GM18505 (cell line): ENCODE data around the gene SDK1.

Experiments used
- ATAC-seq: cut with Tn5 transposase; IDR thresholded peaks from one replicate; pipeline ENCODE4 v1.9.1; 2021; ENCODE audit not compliant: unreplicated experiment
- POLR2A ChIP-seq: IDR thresholded peaks from 4 replicates; pipeline ENCODE4 v1.6.1; 2011; ENCODE audit warnings: borderline replicate concordance; ENCODE audit not compliant: insufficient read depth, insufficient read length; ENCODE audit errors: extremely low read depth

SDK1 gene

GRCh38 chr7:4201566-4201965 lies 900.5 kb downstream of the SDK1 start:
- TF ChIP-seq POLR2A = no peak
- no peak for ATAC-seq

- no peak for TF ChIP-seq POLR2A
- ATAC-seq = no peak
Measured at GRCh38 chr7:4202154-4202736, 901.2 kb downstream of the SDK1 start.

DNA sequence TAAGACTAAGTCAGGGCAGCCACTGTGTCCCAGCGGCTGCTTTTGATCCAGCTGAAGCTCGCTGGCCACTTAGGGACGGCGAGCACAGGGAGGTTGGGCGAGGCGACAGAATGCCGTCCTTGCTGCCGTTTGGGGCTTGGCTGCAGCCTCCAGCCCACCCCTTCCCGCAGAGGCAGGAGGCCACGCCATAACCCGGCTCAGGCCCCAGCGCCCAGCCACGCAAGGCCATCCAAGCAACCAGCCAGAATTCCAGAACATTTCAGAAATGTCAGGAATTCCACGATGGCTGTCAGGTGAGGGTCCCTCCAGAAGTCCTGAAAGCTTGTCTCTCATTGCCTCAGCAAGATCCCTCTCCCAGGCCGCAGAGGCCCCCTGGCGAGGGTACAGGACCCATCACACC lies 901.9 kb downstream of the SDK1 start:
- ATAC-seq = no peak
- no peak for TF ChIP-seq POLR2A

- ATAC-seq = no peak
Measured at GRCh38 chr7:4203626-4204512, 902.8 kb downstream of the SDK1 start.

GRCh38 chr7:4204513-4205165 lies 903.6 kb downstream of the SDK1 start:
- ATAC-seq = no peak
- TF ChIP-seq POLR2A = no peak

More at GRCh38 chr7:4203626-4204512, 902.8 kb downstream of the SDK1 start:
- no peak for TF ChIP-seq POLR2A

DNA sequence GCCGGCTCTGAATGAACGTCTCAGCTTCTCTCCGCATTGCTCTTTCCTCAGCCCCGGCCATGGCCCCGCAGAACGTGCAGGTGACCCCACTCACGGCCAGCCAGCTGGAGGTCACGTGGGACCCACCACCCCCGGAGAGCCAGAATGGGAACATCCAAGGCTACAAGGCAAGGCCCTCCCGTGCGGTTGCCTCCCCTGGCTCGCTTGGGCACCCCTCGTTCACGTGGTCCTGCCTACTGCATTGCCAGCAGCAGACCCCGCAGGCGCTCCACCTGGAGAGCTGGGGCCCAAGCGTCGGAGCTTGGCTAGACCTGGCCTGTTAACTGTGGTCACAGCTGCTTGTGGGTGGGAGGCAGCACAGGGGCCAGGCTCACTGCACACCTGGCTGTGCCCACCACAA lies 904.8 kb downstream of the SDK1 start:
- ATAC-seq = no peak
- no peak for TF ChIP-seq POLR2A

DNA sequence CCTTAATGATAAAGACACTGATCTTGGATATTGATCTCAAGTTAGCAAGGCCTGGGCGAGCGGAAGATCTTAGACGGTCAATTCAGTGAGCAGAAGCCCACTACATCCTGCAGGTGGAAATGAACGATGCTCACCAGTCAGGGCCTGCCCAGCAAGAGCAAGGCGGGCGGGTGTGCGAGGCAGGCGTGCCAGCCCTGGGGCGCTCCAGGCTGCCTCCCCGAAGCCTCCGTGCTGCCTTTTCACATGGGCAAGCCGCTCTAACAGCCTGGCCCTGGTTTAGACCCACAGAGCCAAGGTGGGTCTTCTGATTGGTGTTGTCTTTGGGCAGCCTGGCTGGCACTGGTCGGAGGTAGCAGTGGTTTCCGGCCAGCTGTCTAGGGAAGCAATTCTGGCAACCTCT lies 906.0 kb downstream of the SDK1 start:
- no peak for ATAC-seq
- TF ChIP-seq POLR2A = no peak

DNA sequence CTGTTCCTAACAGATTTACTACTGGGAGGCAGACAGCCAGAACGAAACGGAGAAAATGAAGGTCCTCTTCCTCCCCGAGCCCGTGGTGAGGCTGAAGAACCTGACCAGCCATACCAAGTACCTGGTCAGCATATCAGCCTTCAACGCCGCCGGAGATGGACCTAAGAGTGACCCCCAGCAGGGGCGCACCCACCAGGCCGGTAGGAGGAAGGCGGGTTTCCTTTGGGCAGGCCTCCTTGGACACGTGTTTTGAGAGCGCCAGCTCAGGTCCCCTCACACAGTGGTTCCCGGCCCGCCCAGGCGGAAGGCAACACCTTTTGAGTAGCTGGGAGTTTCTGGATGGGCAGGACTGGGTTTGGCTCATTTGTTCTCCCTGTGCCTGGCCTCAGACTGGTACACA lies 907.0 kb downstream of the SDK1 start:
- ATAC-seq = no peak
- no peak for TF ChIP-seq POLR2A

- no peak for ATAC-seq
- TF ChIP-seq POLR2A = no peak
Measured at GRCh38 chr7:4208586-4208985, 907.5 kb downstream of the SDK1 start.

- TF ChIP-seq POLR2A = no peak
- no peak for ATAC-seq
Measured at GRCh38 chr7:4209126-4209525, 908.1 kb downstream of the SDK1 start.

DNA sequence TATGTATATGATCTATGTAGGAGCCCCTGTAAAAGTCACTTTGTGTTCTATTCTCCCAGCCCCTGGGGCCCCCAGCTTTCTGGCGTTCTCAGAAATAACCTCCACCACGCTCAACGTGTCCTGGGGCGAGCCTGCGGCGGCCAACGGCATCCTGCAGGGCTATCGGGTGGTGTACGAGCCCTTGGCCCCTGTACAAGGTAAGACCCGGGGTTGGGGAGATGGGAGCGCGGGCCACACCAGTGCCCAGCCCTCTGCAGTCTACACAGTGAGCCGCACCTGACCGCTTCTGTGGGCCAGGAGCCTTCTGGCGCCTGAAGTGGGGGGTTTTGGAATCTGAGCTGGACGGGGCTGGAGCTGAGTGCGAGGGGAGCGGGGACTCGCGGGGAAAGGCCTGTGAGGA lies 908.9 kb downstream of the SDK1 start:
- no peak for TF ChIP-seq POLR2A

GRCh38 chr7:4210821-4211220 lies 909.8 kb downstream of the SDK1 start:
- no peak for ATAC-seq
- no peak for TF ChIP-seq POLR2A

More for the DNA sequence above, 908.9 kb downstream of the SDK1 start:
- ATAC-seq = no peak

DNA sequence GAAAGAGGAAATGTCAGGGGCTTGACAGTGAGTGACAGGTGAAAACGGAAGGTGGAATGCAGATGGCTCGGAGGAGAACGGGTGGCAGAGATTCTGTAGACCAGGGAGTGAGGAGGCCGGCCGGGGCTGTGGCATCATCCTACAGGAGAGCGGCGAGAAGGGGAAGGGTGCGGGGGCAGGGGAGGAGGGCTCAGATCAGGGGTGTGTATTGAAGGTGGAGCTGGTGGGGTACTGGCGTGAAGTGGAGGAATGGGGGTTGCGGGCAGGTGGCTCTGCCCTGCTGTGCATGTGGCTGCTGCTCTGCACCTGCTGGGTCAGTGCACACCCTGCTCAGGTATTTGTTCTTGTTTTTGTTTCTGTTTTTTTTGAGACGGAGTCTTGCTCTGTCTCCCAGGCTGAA lies 910.2 kb downstream of the SDK1 start:
- no peak for ATAC-seq

DNA sequence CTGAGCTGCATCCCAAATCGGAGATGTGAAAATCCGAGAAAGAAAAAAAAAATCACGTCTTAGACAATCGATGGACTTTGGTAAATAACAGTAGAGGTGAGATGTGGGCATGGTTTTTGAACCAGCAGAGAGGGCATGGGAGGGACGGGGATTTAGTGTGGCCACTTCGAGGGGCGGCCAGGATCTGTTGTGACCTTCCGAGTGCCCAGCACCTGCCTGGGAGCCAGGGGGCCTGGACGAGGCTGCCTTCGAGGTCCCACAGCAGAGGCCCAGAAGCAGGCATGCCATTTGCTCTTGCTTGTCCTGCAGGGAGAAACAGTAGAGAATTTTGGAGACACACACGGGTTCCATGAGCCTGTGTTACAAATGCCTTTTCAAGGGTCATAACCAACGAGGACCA lies 911.3 kb downstream of the SDK1 start:
- TF ChIP-seq POLR2A = no peak
- no peak for ATAC-seq

More for the DNA sequence above, 910.2 kb downstream of the SDK1 start:
- TF ChIP-seq POLR2A = no peak

- TF ChIP-seq POLR2A = no peak
- ATAC-seq = no peak
Measured at GRCh38 chr7:4214291-4215155, 913.5 kb downstream of the SDK1 start.
